Stimulated activated CD8-positive, alpha-beta memory T cell treated with anti-CD3 and anti-CD28 coated beads, Interleukin-15, amount 100 ng/mL, for 24 hours (primary cell): ENCODE measurements around the gene HLA-DPB1.
A peak's percentile ranks its signal among the peaks of the same experiment; 100 is the strongest.

Source experiments
- DNase-seq: peaks from one replicate; pipeline ENCODE4 v3.0.0-alpha.2; 2020; ENCODE audit warnings: low read depth

HLA-DPB1 gene

DNA sequence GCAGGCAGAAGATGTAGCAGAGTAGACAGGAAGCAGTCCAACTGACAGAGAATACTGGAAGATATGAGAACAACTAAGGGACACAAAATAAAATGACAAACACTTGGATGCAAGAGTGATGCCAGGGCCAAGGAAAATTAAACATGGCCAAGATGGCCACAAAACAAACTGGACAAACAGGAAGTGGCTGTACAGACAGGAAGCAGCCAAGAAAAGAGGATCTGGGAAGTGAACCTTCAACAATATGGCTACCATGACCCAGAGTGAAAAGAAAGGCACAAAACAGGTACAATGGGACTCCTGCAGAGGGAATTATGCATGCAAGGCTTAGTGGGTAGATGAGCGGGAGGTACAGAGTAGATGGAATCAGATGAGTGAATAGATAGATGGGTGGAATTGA lies 29.1 kb downstream of the HLA-DPB1 start:
- no peak for DNase-seq

- DNase-seq: no peak
These were observed 29.6 kb downstream of the HLA-DPB1 start for GRCh38 chr6:33105386-33105785.

DNA sequence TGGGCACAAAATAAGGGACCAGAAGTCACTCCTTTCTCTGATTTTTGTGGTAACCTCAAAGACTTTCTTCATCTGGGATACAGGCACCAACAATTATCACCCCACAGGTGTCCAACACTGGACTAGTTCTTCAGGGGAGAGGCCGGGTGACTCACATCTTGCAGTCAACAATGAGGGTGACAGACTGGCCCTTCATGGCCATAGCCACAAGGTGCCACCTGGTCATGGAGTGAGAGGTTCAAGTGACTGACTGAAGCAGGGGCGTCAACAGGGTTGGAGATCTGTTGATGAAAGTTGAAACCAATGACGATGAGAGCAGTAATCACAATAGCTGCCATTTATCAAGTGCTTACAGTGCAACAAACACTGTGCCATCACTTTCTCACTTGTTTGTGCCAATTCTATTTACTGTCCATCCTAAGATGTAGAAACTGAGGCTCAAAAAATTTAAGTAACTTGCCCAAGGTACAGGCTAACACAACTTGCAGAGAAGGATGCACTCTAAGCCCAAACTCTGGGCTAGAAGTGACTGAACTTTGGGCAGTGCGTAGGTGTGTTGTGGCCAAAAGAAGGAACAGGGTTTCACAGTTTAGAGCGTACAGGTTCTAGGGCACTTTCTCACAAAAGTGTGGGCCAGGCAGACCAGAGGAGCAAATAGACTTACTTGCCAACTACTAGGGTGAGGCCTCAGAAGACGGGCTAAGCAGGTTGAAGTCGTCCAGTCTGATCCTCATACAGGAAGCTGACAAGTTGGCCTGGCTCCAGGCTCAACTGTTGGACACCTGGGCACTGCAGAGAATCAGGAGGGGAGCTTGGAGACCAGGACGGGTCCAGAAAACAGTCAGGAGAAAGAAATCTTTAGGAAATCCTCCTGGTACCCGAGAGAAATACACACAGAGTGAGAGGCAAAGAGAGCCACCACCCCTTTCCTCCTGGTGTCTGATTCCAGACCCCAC lies 30.4 kb downstream of the HLA-DPB1 start:
- DNase-seq: no peak

GRCh38 chr6:33107641-33108040 lies 31.9 kb downstream of the HLA-DPB1 start:
- no peak for DNase-seq

- DNase-seq: no peak
These were observed 32.5 kb downstream of the HLA-DPB1 start for GRCh38 chr6:33108307-33108706.

DNA sequence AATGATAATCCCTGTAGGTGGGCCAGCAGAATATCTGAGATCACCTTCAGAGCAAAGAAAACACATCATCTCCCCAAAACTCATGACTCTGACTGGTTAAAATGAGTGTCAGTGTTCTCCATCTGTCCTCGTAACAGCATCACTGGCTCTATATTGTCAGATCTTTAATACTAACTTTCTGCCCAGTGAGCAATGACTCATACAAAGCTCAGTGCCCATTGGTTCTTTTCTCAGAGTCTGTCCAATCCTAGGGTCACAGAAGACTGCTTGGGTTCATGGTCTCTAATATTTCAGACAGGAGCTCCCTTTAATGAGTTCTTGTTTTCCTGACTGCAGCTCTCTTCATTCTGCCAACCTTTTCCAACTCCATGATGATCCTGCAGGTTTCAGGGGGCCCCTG lies 36.4 kb downstream of the HLA-DPB1 start:
- DNase-seq: no peak

- DNase-seq: no peak
These were observed 38.0 kb downstream of the HLA-DPB1 start for GRCh38 chr6:33113755-33114154.

DNA sequence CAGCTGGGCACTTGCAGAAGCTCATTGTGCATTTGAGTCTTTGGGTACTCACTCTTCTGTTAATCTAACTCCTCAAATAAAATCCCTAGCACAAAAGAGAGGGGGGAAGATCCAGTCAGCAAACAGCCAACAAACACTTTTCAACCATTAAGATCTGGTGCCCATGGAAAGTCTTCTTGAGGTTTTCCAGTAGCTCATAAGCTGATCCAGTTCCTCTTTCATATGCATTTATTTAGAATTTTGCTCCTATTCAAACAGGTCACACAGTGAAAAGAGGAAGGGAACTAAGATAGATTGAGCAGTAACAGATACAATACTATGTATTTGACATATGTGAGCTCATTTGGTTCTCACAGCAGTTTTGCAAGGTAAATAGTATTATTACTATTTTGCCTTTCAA lies 38.6 kb downstream of the HLA-DPB1 start:
- DNase-seq: no peak

DNA sequence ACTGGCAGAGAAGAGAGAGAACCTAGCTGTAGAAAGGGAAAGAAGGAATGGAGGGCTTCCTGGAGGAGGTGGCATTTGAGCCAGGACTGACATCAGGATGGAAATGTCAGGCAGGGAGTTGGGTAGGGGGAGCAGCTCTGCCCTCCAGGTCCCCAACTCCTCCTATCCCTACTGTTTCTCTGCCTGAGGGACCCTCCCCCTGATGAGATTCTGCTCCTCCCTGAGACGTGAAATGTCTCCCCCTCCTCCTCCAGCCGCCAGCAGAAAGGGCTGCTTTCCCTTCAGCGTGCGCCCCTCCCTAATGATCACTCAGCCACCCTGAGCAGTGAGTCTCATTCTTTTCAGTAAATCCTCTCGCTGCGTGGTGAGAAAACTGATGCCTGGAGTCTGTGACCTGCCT lies 40.6 kb downstream of the HLA-DPB1 start:
- no peak for DNase-seq

DNA sequence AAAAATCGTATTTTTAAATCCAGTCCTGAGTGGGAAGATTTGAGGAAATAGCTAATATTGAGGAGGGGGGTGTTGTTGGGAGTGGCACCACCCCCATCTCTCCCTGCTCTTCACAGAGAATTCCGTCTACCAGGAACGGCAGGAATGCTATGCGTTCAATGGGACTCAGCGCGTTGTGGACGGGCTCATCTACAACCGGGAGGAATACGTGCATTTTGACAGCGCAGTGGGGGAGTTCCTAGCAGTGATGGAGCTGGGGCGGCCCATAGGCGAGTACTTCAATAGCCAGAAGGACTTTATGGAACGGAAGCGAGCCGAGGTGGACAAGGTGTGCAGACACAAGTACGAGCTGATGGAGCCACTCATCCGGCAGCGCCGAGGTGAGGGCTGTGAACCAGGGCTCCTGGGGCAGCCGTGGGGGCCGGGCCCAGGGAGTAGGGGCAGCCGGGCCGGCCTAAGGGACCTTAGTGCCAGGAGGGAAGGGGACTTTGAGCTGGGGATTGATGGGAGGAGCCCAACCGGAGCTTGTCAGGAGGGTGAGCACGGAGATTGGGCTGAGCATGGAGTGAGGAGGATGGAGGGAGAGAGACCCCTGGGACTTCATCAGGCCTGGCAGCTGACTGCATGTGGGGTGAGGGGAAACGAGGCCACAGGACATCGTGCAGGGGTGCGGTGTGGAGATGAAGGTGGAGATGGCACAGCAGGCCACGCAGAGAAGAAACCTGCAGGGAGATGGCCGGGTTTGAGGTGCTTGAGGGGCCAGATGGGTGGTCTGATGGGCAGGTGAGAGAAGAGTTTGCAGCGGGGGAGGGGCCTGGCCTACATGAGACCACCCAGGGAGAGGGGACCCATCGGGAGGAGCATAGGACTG lies 41.3 kb downstream of the HLA-DPB1 start:
- no peak for DNase-seq

- DNase-seq: no peak
These were observed 42.1 kb downstream of the HLA-DPB1 start for GRCh38 chr6:33117811-33118277.

DNA sequence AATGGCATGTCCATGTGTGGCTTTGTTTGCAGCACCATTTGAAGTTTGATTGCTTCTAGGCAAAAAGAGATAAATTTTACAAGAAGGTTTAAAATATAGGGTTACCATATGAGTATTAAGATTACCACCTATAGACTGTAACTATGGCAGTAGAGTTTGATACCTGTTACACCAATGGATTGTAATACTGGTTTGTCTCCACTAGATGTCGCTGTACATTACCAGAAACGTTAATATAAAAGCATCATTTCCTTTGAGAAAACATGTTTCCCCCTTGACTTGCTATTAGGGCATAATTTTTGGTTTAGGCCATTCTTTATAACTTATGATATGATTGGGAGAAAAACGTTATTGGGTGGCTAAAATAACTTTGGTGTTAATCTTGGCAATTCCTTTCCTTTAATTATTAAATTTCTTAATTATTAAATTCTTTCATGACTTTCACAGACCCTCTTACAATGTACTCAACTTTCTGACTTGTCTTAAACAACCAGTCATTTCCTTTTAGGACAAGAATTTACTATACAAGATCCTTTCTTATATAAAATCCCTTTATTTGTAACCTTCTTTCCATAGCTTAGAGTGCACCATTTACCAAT lies 42.8 kb downstream of the HLA-DPB1 start:
- no peak for DNase-seq

DNA sequence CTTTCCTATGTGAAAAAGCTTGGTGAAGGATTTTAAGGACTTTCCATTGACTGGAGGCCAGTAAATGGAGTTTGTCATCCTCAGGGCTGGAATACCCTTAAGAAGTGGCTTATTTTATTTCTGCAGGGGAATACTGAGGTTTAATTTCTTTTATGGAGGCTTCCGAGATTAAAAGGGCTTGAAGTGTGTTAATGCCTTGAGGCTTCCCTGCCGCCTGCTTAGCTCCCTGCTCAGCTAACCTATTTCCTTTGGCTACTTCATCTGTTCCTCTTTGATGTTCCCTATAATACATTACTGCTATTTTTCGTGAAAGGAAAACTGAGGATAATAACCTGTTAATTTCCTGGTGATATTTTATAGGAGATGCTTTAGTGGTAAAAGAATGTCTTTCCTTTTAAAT lies 44.2 kb downstream of the HLA-DPB1 start:
- no peak for DNase-seq

DNA sequence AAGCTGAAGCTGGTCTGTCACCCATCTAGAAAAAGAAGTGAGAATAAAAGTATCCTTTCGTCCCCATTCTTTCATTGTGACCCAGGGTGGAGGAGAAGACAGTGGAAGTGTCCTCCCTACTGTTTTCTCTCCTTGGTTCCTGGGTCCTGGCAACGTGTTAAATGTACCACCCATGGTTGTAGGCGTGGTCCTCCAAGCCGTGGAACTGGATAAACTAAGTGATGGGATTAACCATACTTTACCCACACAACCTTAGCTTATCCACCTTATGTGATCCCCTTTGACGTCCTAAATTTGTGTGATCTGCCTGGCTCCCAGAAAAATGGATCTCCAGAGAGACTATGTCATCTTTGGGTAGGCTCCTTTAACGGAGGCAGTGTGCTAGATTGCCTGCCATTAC lies 47.4 kb downstream of the HLA-DPB1 start:
- DNase-seq: no peak

DNA sequence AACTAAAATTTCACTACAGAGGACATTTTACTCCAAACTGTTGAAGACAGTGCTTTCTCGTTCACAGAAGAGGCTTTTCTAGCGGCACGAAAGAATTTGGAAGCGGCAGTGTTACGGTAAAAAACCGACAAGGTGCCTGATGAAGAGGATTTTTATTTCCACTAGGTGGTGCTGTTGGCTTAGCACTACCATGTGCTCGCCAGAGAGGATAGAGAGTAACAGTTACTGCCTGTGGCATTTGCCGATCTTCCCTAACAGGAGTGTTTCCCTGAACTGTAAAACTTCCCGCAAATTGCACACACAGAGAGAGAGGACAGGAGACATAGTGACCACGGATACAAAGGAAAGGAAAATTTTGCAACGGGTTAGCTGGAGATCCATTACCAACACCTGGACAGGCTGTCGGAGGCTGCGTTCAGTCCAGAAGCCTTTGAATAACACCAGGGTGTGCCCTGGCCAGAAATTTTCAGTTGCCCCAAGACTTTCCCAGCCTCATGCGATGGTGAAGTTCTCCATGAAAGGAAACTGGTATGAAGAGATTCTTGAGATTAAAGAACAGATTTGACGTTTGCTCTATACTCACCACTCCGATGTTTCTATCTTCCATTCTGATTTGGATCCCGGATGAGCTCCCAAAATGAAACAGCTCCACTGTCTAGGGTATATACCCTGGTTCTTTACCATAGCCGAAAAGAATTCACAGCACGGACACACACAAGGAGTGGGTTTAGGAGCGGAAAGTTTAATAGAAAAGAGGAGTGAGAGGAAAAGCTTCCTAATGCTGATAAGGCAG lies 48.1 kb downstream of the HLA-DPB1 start:
- no peak for DNase-seq

DNA sequence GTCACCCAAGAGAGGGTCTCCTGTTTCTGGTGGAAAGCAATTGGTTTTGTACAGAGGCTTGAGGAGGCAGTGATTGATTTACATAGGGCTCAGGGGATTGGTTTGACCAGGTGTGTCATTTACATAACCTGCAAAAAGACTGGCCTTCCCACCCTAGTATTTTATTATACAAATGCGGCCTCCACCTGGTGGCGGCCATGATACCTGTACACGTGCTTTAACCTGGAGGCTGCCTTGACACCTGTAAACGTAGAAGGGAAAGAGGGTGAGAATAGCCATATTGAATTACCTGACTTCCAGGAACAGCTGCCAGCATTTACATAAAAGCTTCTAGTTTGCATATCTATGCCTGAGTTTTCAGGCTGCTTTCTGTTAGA lies 48.7 kb downstream of the HLA-DPB1 start:
- no peak for DNase-seq

- no peak for DNase-seq
These were observed 49.2 kb downstream of the HLA-DPB1 start for GRCh38 chr6:33124947-33125346.

DNA sequence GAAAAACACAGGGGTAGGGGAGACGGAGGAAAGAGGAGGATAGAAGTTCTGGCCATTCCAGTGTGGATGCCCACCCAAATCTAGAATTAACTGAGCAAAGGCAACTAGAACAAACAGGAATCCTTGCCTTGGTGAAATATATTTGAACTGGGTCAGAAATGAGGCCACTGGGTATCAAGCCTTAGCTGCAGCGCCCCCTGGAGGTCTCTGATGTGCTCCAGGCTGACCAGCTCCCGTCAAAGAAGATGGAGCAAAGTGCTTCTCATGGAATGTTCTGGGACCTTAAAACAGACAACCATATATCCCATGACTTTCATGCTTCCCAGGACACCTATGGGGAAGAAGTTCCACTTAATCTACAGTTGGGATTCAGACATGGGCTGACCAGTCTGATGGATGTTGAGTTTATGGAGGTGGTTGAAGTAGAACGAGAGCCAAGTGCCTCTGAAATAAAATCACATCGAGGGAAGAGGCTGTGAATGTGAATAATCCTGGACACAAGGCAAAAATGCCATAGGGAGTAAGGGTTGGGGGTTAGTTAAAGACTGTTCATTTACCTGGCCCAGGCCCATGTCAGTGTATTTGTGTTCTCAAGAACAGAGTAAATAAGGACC lies 50.4 kb downstream of the HLA-DPB1 start:
- DNase-seq: peak; percentile 48

- no peak for DNase-seq
These were observed 52.5 kb downstream of the HLA-DPB1 start for GRCh38 chr6:33128318-33128717.

GRCh38 chr6:33132081-33132524 lies 56.3 kb downstream of the HLA-DPB1 start:
- no peak for DNase-seq

DNA sequence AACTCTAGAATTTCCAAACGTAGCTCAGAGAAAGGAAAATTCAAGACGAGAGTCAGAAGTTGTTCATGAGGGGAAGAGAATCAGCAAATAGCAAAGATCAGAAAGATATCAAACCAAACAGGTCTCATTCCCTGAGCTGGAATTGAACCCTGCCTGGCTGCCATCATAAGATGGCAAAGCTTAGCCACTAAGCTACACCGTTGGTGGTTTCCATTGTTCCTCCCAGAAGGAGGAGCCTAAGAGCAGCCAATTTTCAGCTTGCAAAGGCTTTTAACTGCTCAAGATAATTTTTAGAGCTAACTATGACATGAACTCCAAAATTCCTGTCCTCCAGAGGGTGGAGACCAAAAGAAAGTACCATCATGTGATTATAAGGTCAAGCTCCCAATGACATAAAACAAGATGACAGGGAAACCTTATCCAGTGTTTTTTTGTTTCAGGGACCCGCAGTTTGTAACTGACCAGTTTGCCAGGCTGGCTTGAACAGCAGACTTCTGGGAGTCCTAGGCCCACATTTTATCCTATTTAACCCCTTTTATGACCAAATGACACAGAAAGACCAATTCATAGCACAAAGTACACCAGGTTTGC lies 60.6 kb downstream of the HLA-DPB1 start:
- DNase-seq: no peak
